IMR-90 (cell line): ENCODE measurements around the gene AXIN1. TPM values are rescaled to one million over a fixed set of nuclear protein-coding genes. Genes with fewer than 3 reads are reported as not detected.

ENCODE experiments used
- ATAC-seq: fragments of 200-7000 bp; cut with Tn5 transposase; 2 replicates; pipeline ENCODE4 v1.9.1; 2020; ENCODE audit warnings: low read depth, mild to moderate bottlenecking, moderate library complexity
- BruUV-seq: library from RNA; stranded (reverse); fragments of 400-500 nt; replicated peaks from 2 replicates; lab custom pipeline; 2021; lab: Mats Ljungman, UMichigan
- CTCF ChIA-PET: fragments of 300-600 bp; formaldehyde crosslinking; extraction: SDS; loops from one replicate; lab custom pipeline; 2021; ENCODE audit warnings: antibody characterized with exemption; lab: Yijun Ruan, JAX
- POLR2A ChIA-PET: fragments of 300-600 bp; sonication (Branson Sonifier 250); formaldehyde crosslinking; loops from one replicate; lab custom pipeline; 2022; ENCODE audit warnings: antibody characterized with exemption; ENCODE audit not compliant: unreplicated experiment; lab: Charles Lee
- DNase-seq: peaks from one replicate; pipeline ENCODE4 v3.0.0; 2013
- H2AFZ ChIP-seq: replicated peaks from 2 replicates; pipeline ENCODE3; 2013; ENCODE audit warnings: low read length, mild to moderate bottlenecking; ENCODE audit not compliant: poor library complexity
- H2AK5ac ChIP-seq: 2 replicates; pipeline ENCODE4 v1.6.1; 2013; ENCODE audit warnings: low read depth, low read length, inconsistent platforms
- H2AK9ac ChIP-seq: replicated peaks from 2 replicates; pipeline ENCODE3; 2013; ENCODE audit warnings: mild to moderate bottlenecking, low read depth, low read length, moderate library complexity; ENCODE audit not compliant: poor library complexity
- H2BK120ac ChIP-seq: 2 replicates; pipeline ENCODE4 v1.6.1; 2013; ENCODE audit warnings: low read depth, low read length, inconsistent platforms
- H2BK15ac ChIP-seq: 3 replicates; pipeline ENCODE4 v1.6.1; 2013; ENCODE audit warnings: low read depth, low read length, inconsistent platforms
- H2BK20ac ChIP-seq: 2 replicates; pipeline ENCODE4 v1.6.1; 2013; ENCODE audit warnings: low read depth, mild to moderate bottlenecking, inconsistent platforms, low read length, moderate library complexity
- H2BK5ac ChIP-seq: 2 replicates; pipeline ENCODE4 v1.6.1; 2013; ENCODE audit warnings: mild to moderate bottlenecking, low read depth, low read length, inconsistent platforms; ENCODE audit not compliant: poor library complexity, severe bottlenecking
- H3K14ac ChIP-seq: replicated peaks from 2 replicates; pipeline ENCODE4 v1.6.1; 2013; ENCODE audit warnings: low read depth, low read length, inconsistent platforms
- H3K18ac ChIP-seq: 2 replicates; pipeline ENCODE4 v1.6.1; 2013; ENCODE audit warnings: low read depth, low read length, control low read depth
- H3K23ac ChIP-seq: 2 replicates; pipeline ENCODE4 v1.6.1; 2013; ENCODE audit warnings: low read depth, low read length, inconsistent platforms
- H3K27ac ChIP-seq: 2 replicates; pipeline ENCODE4 v1.5.1; 2013; ENCODE audit warnings: mild to moderate bottlenecking, control low read depth, low read length; ENCODE audit not compliant: insufficient read depth
- H3K27me3 ChIP-seq: 2 replicates; pipeline ENCODE4 v1.6.1; 2013; ENCODE audit warnings: low read length; ENCODE audit not compliant: control insufficient read depth, insufficient read depth
- H3K36me3 ChIP-seq: 2 replicates; pipeline ENCODE4 v1.6.1; 2013; ENCODE audit warnings: low read length, mixed read lengths; ENCODE audit not compliant: control insufficient read depth, insufficient read depth
- H3K4ac ChIP-seq: 2 replicates; pipeline ENCODE4 v1.6.1; 2013; ENCODE audit warnings: low read depth, low read length, inconsistent platforms
- H3K4me1 ChIP-seq: 2 replicates; pipeline ENCODE4 v1.6.1; 2013; ENCODE audit warnings: low read length, mixed read lengths; ENCODE audit not compliant: control insufficient read depth, insufficient read depth
- H3K4me2 ChIP-seq: 2 replicates; pipeline ENCODE4 v1.6.1; 2013; ENCODE audit warnings: low read depth, mild to moderate bottlenecking, control low read depth, low read length, moderate library complexity
- H3K4me3 ChIP-seq: 2 replicates; pipeline ENCODE4 v1.5.1; 2013; ENCODE audit warnings: low read depth, mild to moderate bottlenecking, control low read depth, low read length, moderate library complexity; ENCODE audit not compliant: insufficient read depth
- H3K56ac ChIP-seq: 2 replicates; pipeline ENCODE4 v1.6.1; 2013; ENCODE audit warnings: low read length, inconsistent platforms; ENCODE audit not compliant: insufficient read depth; ENCODE audit errors: extremely low read depth
- H3K79me1 ChIP-seq, 2 experiments: 2 replicates each; pipeline ENCODE4 v1.6.1; 2013; ENCODE audit warnings: low read length in 2 of 2, inconsistent platforms in 1 of 2, low read depth in 1 of 2
- H3K9ac ChIP-seq: 2 replicates; pipeline ENCODE4 v1.6.1; 2013; ENCODE audit warnings: low read depth, low read length, control low read depth
- H3K9me1 ChIP-seq: 2 replicates; pipeline ENCODE4 v1.6.1; 2013; ENCODE audit warnings: low read length, inconsistent platforms; ENCODE audit not compliant: insufficient read depth
- H3K9me3 ChIP-seq: 2 replicates; pipeline ENCODE4 v1.6.1; 2013; ENCODE audit warnings: low read length; ENCODE audit not compliant: control insufficient read depth, insufficient read depth
- H4K20me1 ChIP-seq: 2 replicates; pipeline ENCODE4 v1.6.1; 2013; ENCODE audit warnings: low read length, inconsistent platforms; ENCODE audit not compliant: insufficient read depth
- H4K5ac ChIP-seq: 2 replicates; pipeline ENCODE4 v1.6.1; 2013; ENCODE audit warnings: mild to moderate bottlenecking, low read depth, low read length, control low read depth
- H4K8ac ChIP-seq, 2 experiments: 2 replicates each; pipeline ENCODE4 v1.6.1; 2013; ENCODE audit warnings: low read depth in 2 of 2, low read length in 2 of 2, control low read depth in 1 of 2, inconsistent platforms in 1 of 2
- H4K91ac ChIP-seq: 2 replicates; pipeline ENCODE4 v1.6.1; 2013; ENCODE audit warnings: low read depth, low read length, inconsistent platforms; ENCODE audit not compliant: insufficient read depth
- BHLHE40 ChIP-seq: fragments of 150-350 bp; IDR thresholded peaks from 2 replicates; pipeline ENCODE4 v1.6.1; 2016; ENCODE audit warnings: mild to moderate bottlenecking, low read depth, low read length
- CEBPB ChIP-seq: IDR thresholded peaks from 2 replicates; pipeline ENCODE4 v1.6.1; 2012; ENCODE audit warnings: low read depth, low read length, improper control_type of control experiment
- CHD1 ChIP-seq: IDR thresholded peaks from 2 replicates; pipeline ENCODE4 v1.6.1; 2012; ENCODE audit warnings: low read depth, low read length, improper control_type of control experiment
- FOS ChIP-seq: fragments of 150-350 bp; IDR thresholded peaks from 2 replicates; pipeline ENCODE4 v1.6.1; 2016; ENCODE audit warnings: low read depth, low read length
- MAFK ChIP-seq: IDR thresholded peaks from 2 replicates; pipeline ENCODE4 v1.6.1; 2012; ENCODE audit warnings: low read depth, low read length, improper control_type of control experiment
- MAZ ChIP-seq: IDR thresholded peaks from 2 replicates; pipeline ENCODE4 v1.6.1; 2012; ENCODE audit warnings: low read depth, mild to moderate bottlenecking, low read length, improper control_type of control experiment, moderate library complexity, borderline replicate concordance
- MXI1 ChIP-seq: IDR thresholded peaks from 2 replicates; pipeline ENCODE4 v1.6.1; 2012; ENCODE audit warnings: low read depth, mild to moderate bottlenecking, low read length, moderate library complexity, borderline replicate concordance
- NFE2L2 ChIP-seq: fragments of 150-350 bp; IDR thresholded peaks from 2 replicates; pipeline ENCODE4 v1.6.1; 2016; ENCODE audit warnings: low read depth, mild to moderate bottlenecking, low read length
- POLR2A ChIP-seq: IDR thresholded peaks from 2 replicates; pipeline ENCODE4 v1.6.1; 2012; ENCODE audit warnings: mild to moderate bottlenecking, low read depth, low read length
- RAD21 ChIP-seq: IDR thresholded peaks from 2 replicates; pipeline ENCODE4 v1.6.1; 2012; ENCODE audit warnings: low read length, improper control_type of control experiment
- RCOR1 ChIP-seq: IDR thresholded peaks from 2 replicates; pipeline ENCODE4 v1.6.1; 2012; ENCODE audit warnings: mild to moderate bottlenecking, low read length, improper control_type of control experiment; ENCODE audit not compliant: insufficient replicate concordance
- RFX5 ChIP-seq: IDR thresholded peaks from 2 replicates; pipeline ENCODE4 v1.8.0; 2012; ENCODE audit warnings: low read depth, mild to moderate bottlenecking, low read length, moderate library complexity
- SMC3 ChIP-seq: fragments of 150-350 bp; IDR thresholded peaks from 2 replicates; pipeline ENCODE4 v1.6.1; 2016; ENCODE audit warnings: low read depth, mild to moderate bottlenecking, antibody characterized with exemption, low read length, moderate library complexity
- WGBS, 2 experiments: methylation state at CpG; one replicate each; pipeline versions ENCODE4 v1.1.5 to v1.1.7; 2013; ENCODE audit warnings: missing lambda C conversion rate in 2 of 2; ENCODE audit not compliant: insufficient read length in 1 of 2; ENCODE audit errors: extremely low coverage in 2 of 2; 5-methylcytosine and 5-hydroxymethylcytosine counted together
- dilution Hi-C: fragments of 300-500 bp; cut with HindIII; formaldehyde crosslinking; loops from one replicate; pipeline ENCODE4 v1.14.3; 2018; ENCODE audit warnings: low sequenced_read_pairs; ENCODE audit not compliant: unreplicated experiment
- in situ Hi-C: fragments of 300-500 bp; cut with MboI; formaldehyde crosslinking; loops from 3 replicates; pipeline ENCODE4 v1.14.3; 2019; ENCODE audit warnings: low sequenced_read_pairs, inconsistent platforms, mixed read lengths
- intact Hi-C: fragments of 100-400 bp; cut with micrococcal nuclease; formaldehyde crosslinking; loops from 2 replicates; pipeline ENCODE4 v1.10.0; 2022
- polyA plus RNA-seq, 3 experiments: library from polyadenylated mRNA; depleted of rRNA; stranded (reverse); fragments of >200 nt; gene quantifications; 2 replicates each; pipeline ENCODE4 v1.2.3, GENCODE V29; 2012; ENCODE audit warnings: low replicate concordance in 1 of 3
- total RNA-seq: library from RNA; depleted of rRNA; stranded (reverse); fragments of >200 nt; gene quantifications from 2 replicates; pipeline ENCODE4 v1.2.3, GENCODE V29; 2012
- TF ChIP-seq, protein P1 (sequence below): fragments of 150-350 bp; IDR thresholded peaks from 2 replicates; pipeline ENCODE4 v1.6.1; 2016; ENCODE audit warnings: low read depth, mild to moderate bottlenecking, low read length, moderate library complexity, borderline replicate concordance
- TF ChIP-seq, protein P2 (sequence below): conservative IDR thresholded peaks from 2 replicates; pipeline ENCODE4 v1.5.1; 2012; ENCODE audit warnings: mild to moderate bottlenecking, low read depth, low read length, improper control_type of control experiment
- TF ChIP-seq, protein P3 (sequence below): fragments of 150-350 bp; IDR thresholded peaks from 2 replicates; pipeline ENCODE4 v1.6.1; 2017; ENCODE audit warnings: mild to moderate bottlenecking, antibody characterized with exemption, low read length, low read depth

AXIN1 gene
- total and polyA plus RNA-seq, 2 of the 4 experiments (the other 2 are of a cell fraction), result 10.9 to 14.2 TPM

- no peak overlapping the region for H2BK5ac ChIP-seq
- no peaks in the 10 kb centered on the region for H3K27me3 ChIP-seq
- TF ChIP-seq BHLHE40 (no peak), NFE2L2 (no peak), MAFK (no peak), CHD1 (no peak), RFX5 (no peak), POLR2A (no peak), MAZ (no peak), CEBPB (no peak), SMC3 (no peak), MXI1 (no peak), RAD21 (no peak), RCOR1 (no peak), FOS (no peak)
- TF ChIP-seq, protein P1, sequence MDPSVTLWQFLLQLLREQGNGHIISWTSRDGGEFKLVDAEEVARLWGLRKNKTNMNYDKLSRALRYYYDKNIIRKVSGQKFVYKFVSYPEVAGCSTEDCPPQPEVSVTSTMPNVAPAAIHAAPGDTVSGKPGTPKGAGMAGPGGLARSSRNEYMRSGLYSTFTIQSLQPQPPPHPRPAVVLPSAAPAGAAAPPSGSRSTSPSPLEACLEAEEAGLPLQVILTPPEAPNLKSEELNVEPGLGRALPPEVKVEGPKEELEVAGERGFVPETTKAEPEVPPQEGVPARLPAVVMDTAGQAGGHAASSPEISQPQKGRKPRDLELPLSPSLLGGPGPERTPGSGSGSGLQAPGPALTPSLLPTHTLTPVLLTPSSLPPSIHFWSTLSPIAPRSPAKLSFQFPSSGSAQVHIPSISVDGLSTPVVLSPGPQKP, result no peak
- TF ChIP-seq, protein P2, sequence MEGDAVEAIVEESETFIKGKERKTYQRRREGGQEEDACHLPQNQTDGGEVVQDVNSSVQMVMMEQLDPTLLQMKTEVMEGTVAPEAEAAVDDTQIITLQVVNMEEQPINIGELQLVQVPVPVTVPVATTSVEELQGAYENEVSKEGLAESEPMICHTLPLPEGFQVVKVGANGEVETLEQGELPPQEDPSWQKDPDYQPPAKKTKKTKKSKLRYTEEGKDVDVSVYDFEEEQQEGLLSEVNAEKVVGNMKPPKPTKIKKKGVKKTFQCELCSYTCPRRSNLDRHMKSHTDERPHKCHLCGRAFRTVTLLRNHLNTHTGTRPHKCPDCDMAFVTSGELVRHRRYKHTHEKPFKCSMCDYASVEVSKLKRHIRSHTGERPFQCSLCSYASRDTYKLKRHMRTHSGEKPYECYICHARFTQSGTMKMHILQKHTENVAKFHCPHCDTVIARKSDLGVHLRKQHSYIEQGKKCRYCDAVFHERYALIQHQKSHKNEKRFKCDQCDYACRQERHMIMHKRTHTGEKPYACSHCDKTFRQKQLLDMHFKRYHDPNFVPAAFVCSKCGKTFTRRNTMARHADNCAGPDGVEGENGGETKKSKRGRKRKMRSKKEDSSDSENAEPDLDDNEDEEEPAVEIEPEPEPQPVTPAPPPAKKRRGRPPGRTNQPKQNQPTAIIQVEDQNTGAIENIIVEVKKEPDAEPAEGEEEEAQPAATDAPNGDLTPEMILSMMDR, result no peak
- TF ChIP-seq, protein P3, sequence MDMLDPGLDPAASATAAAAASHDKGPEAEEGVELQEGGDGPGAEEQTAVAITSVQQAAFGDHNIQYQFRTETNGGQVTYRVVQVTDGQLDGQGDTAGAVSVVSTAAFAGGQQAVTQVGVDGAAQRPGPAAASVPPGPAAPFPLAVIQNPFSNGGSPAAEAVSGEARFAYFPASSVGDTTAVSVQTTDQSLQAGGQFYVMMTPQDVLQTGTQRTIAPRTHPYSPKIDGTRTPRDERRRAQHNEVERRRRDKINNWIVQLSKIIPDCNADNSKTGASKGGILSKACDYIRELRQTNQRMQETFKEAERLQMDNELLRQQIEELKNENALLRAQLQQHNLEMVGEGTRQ, result no peak
- no TSS peak for BruUV-seq
- DNase-seq (no peak), ATAC-seq (no peak)
- ChIA-PET CTCF (no interaction called here), POLR2A (no interaction called here)
- H3K14ac ChIP-seq, result no peak overlapping the region
- no peak overlapping the region for H4K91ac ChIP-seq
- no peak overlapping the region for H3K4me3 ChIP-seq
- peak overlapping the region; percentile 69 for H2AK9ac ChIP-seq
- no peak overlapping the region for H2BK120ac ChIP-seq
- peaks cover 49 to 81% of the 10 kb centered on the region in 2 experiments for H3K79me1 ChIP-seq
- 94% methylated on average over 9 of the region's 11 CpGs; no CpG with 5 or more reads in 1 of the 2 experiments for WGBS, 2 experiments
- no peak overlapping the region for H2AFZ ChIP-seq
- H3K56ac ChIP-seq, result no peak overlapping the region
- H4K20me1 ChIP-seq, result peaks cover 68% of the 10 kb centered on the region
- H2AK5ac ChIP-seq, result no peak overlapping the region
- no peak overlapping the region for H3K4ac ChIP-seq
- H3K9me3 ChIP-seq, result no peaks in the 10 kb centered on the region
- dilution Hi-C loops, result no loop called here
- peaks cover 7% of the 10 kb centered on the region for H3K4me1 ChIP-seq
- H3K18ac ChIP-seq, result no peak overlapping the region
- H4K8ac ChIP-seq, result no peak overlapping the region
- peaks cover 12% of the 10 kb centered on the region for H3K9me1 ChIP-seq
- no peak overlapping the region for H3K4me2 ChIP-seq
- no peak overlapping the region for H3K27ac ChIP-seq
- H3K36me3 ChIP-seq, result peaks cover 21% of the 10 kb centered on the region
- H2BK15ac ChIP-seq, result no peak overlapping the region
- intact Hi-C loops, result no loop called here
- no peak overlapping the region for H2BK20ac ChIP-seq
- no peak overlapping the region for H3K23ac ChIP-seq
- no peak overlapping the region for H4K5ac ChIP-seq
- in situ Hi-C loops, result no loop called here
- H3K9ac ChIP-seq, result no peak overlapping the region
Observed at GRCh38 chr16:345772-346171, 6.8 kb downstream of the AXIN1 start.
